Mucosa of stomach (tissue), 1 donor: ENCODE results near the gene INPP5A.

ENCODE experiments used
- H3K27me3 ChIP-seq: one replicate; pipeline ENCODE4 v1.7.0; 2013; ENCODE audit warnings: mild to moderate bottlenecking, low read length; ENCODE audit not compliant: control insufficient read depth, insufficient read depth
- H3K36me3 ChIP-seq: one replicate; pipeline ENCODE4 v1.7.0; 2013; ENCODE audit warnings: low read length; ENCODE audit not compliant: control insufficient read depth, insufficient read depth
- H3K4me1 ChIP-seq: one replicate; pipeline ENCODE4 v1.7.0; 2013; ENCODE audit warnings: mild to moderate bottlenecking, low read length; ENCODE audit not compliant: control insufficient read depth, insufficient read depth
- H3K4me3 ChIP-seq: one replicate; pipeline ENCODE4 v1.7.0; 2013; ENCODE audit warnings: low read length
- H3K9ac ChIP-seq: one replicate; pipeline ENCODE4 v1.7.0; 2013; ENCODE audit warnings: mild to moderate bottlenecking, low read length, moderate library complexity
- H3K9me3 ChIP-seq: one replicate; pipeline ENCODE4 v1.7.0; 2013; ENCODE audit warnings: mild to moderate bottlenecking, low read length, moderate library complexity; ENCODE audit not compliant: control insufficient read depth
- donor health status: Pancreatic carcinoma.

INPP5A gene

DNA sequence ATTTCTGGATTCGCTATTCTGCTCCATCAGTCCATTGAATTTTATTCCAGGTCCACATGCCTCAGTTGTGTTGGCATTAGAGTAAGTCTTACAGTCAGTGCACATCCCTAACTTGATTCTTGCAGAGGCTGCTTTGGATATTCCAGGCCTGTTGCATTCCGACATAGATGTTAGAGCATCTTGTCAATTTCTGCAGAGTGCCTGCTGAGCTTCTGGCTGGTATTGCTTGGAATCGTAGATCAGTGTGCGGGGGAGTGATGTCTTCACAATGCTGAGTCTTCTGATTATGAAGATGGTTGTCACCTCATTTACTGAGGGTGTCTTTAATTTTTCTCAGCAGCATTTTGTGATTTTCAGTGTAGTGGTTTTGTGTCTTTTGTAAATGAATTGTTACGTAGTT lies 45.2 kb downstream of the INPP5A start:
- Histone ChIP-seq H3K4me3 (no peak overlapping the region), H3K9me3 (no peaks in the 10 kb centered on the region), H3K27me3 (no peaks in the 10 kb centered on the region), H3K4me1 (peaks cover 12% of the 10 kb centered on the region), H3K36me3 (no peaks in the 10 kb centered on the region), H3K9ac (no peak overlapping the region)

DNA sequence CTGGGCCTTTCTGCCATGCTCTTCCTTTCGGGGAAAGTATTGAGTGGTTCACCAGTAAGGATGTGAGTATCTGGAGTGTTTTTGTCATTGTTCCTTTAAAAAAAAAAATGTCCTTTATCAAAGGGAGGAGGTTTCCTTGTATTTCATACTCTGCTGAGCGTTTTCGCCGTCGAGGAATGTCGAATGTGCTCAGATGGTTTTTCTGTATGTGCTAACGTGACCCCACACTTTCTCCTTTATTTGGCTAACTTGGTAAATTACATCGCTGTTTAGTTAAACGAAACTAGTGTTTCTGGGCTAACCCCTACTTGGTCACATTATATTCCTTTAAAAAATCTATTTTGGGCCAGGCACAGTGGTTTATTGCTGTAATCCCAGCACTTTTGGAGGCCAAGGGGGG lies 45.9 kb downstream of the INPP5A start:
- H3K27me3 ChIP-seq: no peaks in the 10 kb centered on the region
- H3K9ac ChIP-seq: no peak overlapping the region
- H3K4me1 ChIP-seq: peaks cover 13% of the 10 kb centered on the region
- H3K9me3 ChIP-seq: no peaks in the 10 kb centered on the region
- no peaks in the 10 kb centered on the region for H3K36me3 ChIP-seq
- H3K4me3 ChIP-seq: no peak overlapping the region

GRCh38 chr10:132584081-132584480 lies 46.5 kb downstream of the INPP5A start:
- H3K36me3 ChIP-seq: no peaks in the 10 kb centered on the region
- no peak overlapping the region for H3K4me3 ChIP-seq
- H3K9ac ChIP-seq: no peak overlapping the region
- H3K9me3 ChIP-seq: no peaks in the 10 kb centered on the region
- no peaks in the 10 kb centered on the region for H3K27me3 ChIP-seq
- H3K4me1 ChIP-seq: peaks cover 19% of the 10 kb centered on the region

DNA sequence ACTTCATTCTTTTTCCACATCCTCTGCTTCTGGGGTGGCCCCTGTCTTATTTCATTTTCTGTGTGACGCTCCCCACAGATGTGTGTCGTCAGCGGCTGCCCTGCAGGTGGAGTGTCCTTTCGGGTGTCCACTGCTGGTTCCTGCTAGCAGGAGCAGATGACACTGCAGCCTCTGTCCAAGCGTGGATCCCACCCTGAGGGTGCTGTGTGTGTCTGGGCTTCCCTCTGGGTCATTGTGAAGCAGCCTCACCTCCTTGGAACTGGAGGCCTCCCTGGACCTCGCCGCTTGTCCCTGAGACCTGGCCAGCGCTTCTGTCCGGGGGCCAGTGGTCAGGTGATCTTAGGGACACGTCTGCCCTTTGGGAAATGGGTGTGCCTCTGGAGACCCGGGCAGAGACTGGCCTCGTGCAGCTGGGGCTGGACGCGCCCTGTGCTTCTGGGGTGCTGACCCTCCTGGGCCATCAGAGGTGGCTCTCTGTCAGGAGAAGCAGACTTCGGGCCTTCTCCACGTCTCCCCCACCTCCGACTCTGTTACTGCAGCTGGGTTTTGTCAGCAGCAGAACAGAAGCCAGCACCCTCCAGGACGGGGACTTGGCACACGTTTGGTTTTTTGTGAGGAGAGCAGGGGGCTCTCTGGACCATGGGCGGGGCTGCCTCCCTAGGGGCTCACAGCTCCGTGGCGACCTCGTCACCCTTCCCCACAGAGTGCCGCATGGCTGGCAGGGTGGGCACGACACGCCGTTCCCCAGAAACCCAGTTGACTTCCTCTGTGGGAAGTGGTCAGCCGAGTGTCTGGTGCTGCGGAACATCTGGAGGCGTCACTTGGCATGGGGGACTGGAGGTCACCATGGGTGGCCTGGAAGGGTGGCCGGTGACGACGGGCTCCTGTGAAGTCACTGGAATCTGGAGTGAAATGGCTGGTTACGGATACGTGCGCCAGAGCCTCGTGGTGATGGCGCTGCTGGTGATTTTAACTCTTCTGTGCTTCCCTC lies 48.4 kb downstream of the INPP5A start:
- Histone ChIP-seq H3K9ac (no peak overlapping the region), H3K36me3 (no peaks in the 10 kb centered on the region), H3K4me3 (no peak overlapping the region), H3K9me3 (no peaks in the 10 kb centered on the region), H3K27me3 (no peaks in the 10 kb centered on the region), H3K4me1 (peaks cover 39% of the 10 kb centered on the region)

- no peaks in the 10 kb centered on the region for H3K27me3 ChIP-seq
- no peaks in the 10 kb centered on the region for H3K36me3 ChIP-seq
- no peak overlapping the region for H3K4me3 ChIP-seq
- peaks cover 43% of the 10 kb centered on the region for H3K4me1 ChIP-seq
- H3K9ac ChIP-seq: no peak overlapping the region
- no peaks in the 10 kb centered on the region for H3K9me3 ChIP-seq
These were observed 49.2 kb downstream of the INPP5A start for GRCh38 chr10:132586739-132587138.

- H3K9me3 ChIP-seq: no peaks in the 10 kb centered on the region
- H3K27me3 ChIP-seq: no peaks in the 10 kb centered on the region
- peaks cover 48% of the 10 kb centered on the region for H3K4me1 ChIP-seq
- H3K4me3 ChIP-seq: no peak overlapping the region
- H3K36me3 ChIP-seq: no peaks in the 10 kb centered on the region
- no peak overlapping the region for H3K9ac ChIP-seq
These were observed 49.6 kb downstream of the INPP5A start for GRCh38 chr10:132587175-132587574.

GRCh38 chr10:132588301-132589013 lies 50.9 kb downstream of the INPP5A start:
- no peak overlapping the region for H3K4me3 ChIP-seq
- no peak overlapping the region for H3K9ac ChIP-seq
- no peaks in the 10 kb centered on the region for H3K9me3 ChIP-seq
- peaks cover 61% of the 10 kb centered on the region for H3K4me1 ChIP-seq
- H3K27me3 ChIP-seq: no peaks in the 10 kb centered on the region
- H3K36me3 ChIP-seq: no peaks in the 10 kb centered on the region

DNA sequence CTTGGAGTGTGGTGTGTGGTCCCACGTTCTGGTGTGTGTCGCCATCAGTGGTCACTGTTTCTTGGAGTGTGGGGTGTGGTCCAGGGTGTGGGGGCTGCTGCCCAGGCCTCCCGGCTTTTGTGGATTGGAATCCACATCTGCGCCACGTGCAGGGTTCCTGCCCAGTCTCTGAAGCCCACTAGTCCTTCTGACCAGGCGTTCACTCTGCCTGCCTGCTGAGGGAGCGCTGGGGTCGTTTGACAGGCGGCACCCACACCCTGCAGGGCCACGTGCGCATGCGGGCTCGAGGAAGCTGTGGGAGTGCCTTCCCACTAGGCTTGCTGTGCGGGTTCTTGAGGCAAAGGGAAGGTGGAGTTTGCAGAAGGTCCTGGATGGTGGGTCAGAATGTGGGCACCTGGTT lies 51.4 kb downstream of the INPP5A start:
- no peak overlapping the region for H3K4me3 ChIP-seq
- H3K9ac ChIP-seq: peak overlapping the region; percentile 13

GRCh38 chr10:132589681-132590080 lies 52.1 kb downstream of the INPP5A start:
- H3K27me3 ChIP-seq: no peaks in the 10 kb centered on the region
- H3K9ac ChIP-seq: peak overlapping the region; percentile 13
- no peaks in the 10 kb centered on the region for H3K9me3 ChIP-seq
- H3K36me3 ChIP-seq: no peaks in the 10 kb centered on the region
- no peak overlapping the region for H3K4me3 ChIP-seq
- peaks cover 65% of the 10 kb centered on the region for H3K4me1 ChIP-seq

More for the DNA sequence above, 51.4 kb downstream of the INPP5A start:
- no peaks in the 10 kb centered on the region for H3K36me3 ChIP-seq
- no peaks in the 10 kb centered on the region for H3K9me3 ChIP-seq
- no peaks in the 10 kb centered on the region for H3K27me3 ChIP-seq
- peaks cover 64% of the 10 kb centered on the region for H3K4me1 ChIP-seq

- H3K27me3 ChIP-seq: no peaks in the 10 kb centered on the region
- H3K4me3 ChIP-seq: no peak overlapping the region
- H3K4me1 ChIP-seq: peaks cover 70% of the 10 kb centered on the region
- H3K9ac ChIP-seq: no peak overlapping the region
- no peaks in the 10 kb centered on the region for H3K36me3 ChIP-seq
- no peaks in the 10 kb centered on the region for H3K9me3 ChIP-seq
These were observed 52.6 kb downstream of the INPP5A start for GRCh38 chr10:132590094-132590751.

DNA sequence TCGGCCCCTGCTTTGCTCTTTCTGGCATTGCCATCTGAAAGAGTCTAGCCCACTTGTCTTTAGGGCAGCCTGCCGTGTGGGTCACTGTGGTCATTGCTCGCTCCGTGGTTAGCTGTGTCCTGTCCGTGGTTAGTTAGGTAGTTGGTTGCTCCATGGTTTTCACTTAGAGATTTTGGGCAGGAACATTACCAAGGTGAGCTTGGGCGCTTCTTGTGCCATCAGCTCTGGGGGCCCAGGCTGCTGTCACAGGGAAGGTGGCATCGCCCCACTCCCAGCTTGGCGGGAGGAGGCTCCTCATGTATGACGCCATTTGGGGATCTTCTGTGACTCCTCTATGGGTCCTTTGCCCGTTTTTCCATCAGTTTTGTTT lies 53.1 kb downstream of the INPP5A start:
- H3K27me3 ChIP-seq: no peaks in the 10 kb centered on the region
- H3K9ac ChIP-seq: no peak overlapping the region
- peaks cover 72% of the 10 kb centered on the region for H3K4me1 ChIP-seq
- H3K4me3 ChIP-seq: no peak overlapping the region
- H3K36me3 ChIP-seq: no peaks in the 10 kb centered on the region
- H3K9me3 ChIP-seq: no peaks in the 10 kb centered on the region
